ENCODE measurements around the gene MAT2A. TPM values are rescaled to one million over a fixed set of nuclear protein-coding genes. Genes with fewer than 3 reads are reported as not detected.

Gene MAT2A
- total and polyA plus RNA-seq, 2 of the 8 experiments (the other 6 are each of a cell fraction or from before 2014, with no cell fraction given), result 255 to 307 TPM

DNA sequence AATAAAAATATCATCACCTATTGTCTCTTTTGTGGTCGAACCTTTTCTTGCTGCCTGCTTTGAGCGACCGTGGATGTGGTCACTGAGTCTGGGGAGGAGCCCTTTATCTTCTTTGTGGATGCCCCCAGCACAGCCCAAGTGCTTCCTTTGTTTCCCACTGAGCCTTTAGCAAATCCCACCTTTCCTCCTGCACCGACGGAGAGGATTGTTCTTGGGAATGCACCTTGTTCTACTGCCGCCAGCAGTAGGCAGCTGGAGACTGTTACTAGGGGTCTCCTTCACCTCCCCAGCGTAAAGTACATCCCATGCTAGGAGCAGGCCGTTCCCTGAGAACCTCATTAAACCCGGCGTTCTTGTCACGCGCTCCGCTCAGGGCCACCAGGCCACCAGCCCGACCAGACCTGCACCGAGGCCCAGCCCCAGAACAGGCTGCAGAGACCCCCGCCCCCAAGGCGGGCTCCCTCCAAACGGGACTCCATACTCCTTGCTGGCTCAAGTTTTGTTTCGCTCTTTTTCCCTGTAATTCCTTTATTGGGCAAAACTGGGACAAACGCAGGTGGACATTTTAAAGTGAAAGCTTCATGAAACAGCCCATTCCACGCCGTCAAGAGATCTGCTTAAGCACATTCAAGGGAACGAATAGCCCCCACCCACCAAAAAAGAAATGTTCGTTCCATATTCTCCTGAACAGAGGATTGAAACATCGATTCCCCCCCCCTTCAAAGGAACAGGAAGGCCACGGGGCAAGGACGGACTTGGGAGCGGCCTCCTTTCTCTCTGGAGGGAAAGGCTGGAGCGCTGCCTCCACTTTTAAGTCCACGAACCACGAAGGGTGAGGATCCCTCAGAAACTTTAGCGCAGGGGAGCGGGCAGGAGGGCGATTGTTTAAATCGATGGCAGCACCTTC is 1.1 kb upstream of the MAT2A start (continued):
- TF ChIP-seq RXRA (IDR thresholded peaks at IDR 0.05; ENCODE audit: insufficient read depth, low read depth, low read length) (no peak), JUND (IDR thresholded peaks at IDR 0.05; ENCODE audit: low read length) (no peak), GTF2F1 (IDR thresholded peaks at IDR 0.05; ENCODE audit: borderline replicate concordance, low read depth, low read length) (no peak; the same call in 1 of the 2 replicates), BCL11A (IDR thresholded peaks at IDR 0.05; ENCODE audit: low read depth in 2 of 2, low read length in 2 of 2) (no peak), CBX8 (IDR thresholded peaks at IDR 0.05; ENCODE audit: borderline replicate concordance, low read depth, low read length) (no peak), CBX5 (IDR thresholded peaks at IDR 0.05; ENCODE audit: low read depth, low read length) (no peak)

All from H1 (cell line).